ENCODE measurements around the gene HOXD1.

The HOXD1 gene

DNA sequence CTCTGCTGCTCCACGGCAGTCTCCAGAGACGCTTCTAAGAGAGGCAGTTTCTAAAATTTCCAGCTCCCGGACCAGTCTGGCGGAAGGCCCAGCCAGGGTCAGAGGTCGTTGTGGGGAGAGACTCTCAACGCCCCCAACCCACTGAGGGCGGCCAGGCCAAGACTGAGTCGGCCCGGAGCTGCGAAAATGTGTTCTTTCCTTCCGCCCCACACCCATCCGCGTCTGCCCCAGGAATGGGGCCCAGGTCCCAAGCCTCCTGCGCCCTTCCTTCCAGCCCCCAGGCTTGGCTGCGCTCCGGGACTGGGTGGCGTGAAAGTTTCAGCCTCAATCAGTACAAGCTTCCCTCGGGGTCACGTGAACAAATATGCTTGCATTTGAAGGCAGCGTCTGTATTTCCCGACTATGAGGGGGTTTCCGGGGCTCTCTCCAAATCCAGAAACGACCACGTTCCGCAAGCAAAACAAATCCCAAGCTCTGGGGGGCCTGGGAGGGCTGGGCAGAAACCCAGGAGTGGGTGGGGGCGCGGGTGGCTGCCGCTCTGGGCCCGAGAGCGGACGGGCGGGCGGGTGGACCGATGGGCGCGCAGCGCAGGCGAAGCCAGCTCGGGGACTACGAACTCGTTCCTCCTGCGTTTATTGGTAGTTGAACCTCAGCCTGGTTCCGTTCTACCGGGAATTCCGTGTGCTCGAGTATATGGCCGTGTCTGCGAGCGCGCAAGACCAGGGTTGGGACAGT lies 28.1 kb upstream of the HOXD1 start:
- Mint-ChIP-seq H3K9me3 (no peaks in the 10 kb centered on the region), H3K4me1 (peaks cover 73% of the 10 kb centered on the region), H3K4me3 (peak overlapping the region; percentile 84 to 89 (median 88)), H3K27ac (peak overlapping the region; percentile 95 to 99 (median 99)), H3K36me3 (ENCODE audit: low read depth) (peaks cover 18% of the 10 kb centered on the region), H3K27me3 (ENCODE audit: low read depth) (peaks cover 19% of the 10 kb centered on the region)
- TF ChIP-seq, protein P1, sequence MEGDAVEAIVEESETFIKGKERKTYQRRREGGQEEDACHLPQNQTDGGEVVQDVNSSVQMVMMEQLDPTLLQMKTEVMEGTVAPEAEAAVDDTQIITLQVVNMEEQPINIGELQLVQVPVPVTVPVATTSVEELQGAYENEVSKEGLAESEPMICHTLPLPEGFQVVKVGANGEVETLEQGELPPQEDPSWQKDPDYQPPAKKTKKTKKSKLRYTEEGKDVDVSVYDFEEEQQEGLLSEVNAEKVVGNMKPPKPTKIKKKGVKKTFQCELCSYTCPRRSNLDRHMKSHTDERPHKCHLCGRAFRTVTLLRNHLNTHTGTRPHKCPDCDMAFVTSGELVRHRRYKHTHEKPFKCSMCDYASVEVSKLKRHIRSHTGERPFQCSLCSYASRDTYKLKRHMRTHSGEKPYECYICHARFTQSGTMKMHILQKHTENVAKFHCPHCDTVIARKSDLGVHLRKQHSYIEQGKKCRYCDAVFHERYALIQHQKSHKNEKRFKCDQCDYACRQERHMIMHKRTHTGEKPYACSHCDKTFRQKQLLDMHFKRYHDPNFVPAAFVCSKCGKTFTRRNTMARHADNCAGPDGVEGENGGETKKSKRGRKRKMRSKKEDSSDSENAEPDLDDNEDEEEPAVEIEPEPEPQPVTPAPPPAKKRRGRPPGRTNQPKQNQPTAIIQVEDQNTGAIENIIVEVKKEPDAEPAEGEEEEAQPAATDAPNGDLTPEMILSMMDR (IDR thresholded peaks at IDR 0.05; ENCODE audit: unreplicated experiment in 3 of 3) = no peak

DNA sequence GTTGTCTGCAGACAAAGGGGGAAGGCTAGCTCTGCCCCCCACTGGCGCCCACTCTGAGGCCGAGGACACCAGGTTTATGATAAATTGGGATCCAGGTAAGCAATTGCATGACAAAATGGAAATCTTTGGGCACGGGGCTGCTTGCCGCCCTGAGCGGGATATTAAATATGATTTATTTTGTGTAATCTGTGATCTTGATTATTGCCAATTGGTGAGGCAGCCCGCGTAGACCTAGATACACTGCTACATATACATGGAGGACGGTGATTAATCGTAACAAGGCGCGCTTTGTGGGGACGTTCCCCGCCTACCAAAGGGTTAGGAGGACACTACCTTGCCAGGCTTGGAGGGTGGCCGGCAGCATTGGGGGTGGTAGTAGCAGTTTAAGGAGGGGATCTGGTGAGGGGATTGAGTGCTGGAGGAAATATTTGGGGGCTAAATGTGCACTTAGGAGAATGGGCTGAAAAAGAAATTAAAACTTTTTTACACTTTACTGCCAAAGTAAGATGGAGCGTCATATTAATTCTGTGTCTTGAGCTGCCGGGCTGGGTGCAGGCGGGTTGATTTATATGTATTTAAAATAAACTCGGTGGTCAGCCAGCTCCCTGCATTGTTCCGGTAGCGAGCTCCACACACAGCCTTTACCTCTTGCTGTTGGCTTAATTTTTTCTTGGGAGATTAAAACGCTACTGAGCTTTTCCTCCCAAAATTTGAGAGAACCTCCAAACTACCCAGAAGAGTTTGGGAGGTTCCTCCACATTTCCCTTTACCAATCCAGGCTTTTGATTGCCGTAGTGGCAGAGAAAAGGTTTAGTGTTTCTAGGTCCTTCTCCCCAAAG lies 27.3 kb upstream of the HOXD1 start:
- H3K27me3 Mint-ChIP-seq (ENCODE audit: low read depth) = peaks cover 19% of the 10 kb centered on the region
- peak overlapping the region; percentile 95 to 99 (median 99) for H3K27ac Mint-ChIP-seq
- H3K36me3 Mint-ChIP-seq (ENCODE audit: low read depth) = peaks cover 14% of the 10 kb centered on the region
- peak overlapping the region; percentile 84 to 89 (median 88) for H3K4me3 Mint-ChIP-seq
- TF ChIP-seq, protein P1 (IDR thresholded peaks at IDR 0.05; ENCODE audit: unreplicated experiment in 3 of 3) = no peak
- no peaks in the 10 kb centered on the region for H3K9me3 Mint-ChIP-seq
- peaks cover 73% of the 10 kb centered on the region for H3K4me1 Mint-ChIP-seq

DNA sequence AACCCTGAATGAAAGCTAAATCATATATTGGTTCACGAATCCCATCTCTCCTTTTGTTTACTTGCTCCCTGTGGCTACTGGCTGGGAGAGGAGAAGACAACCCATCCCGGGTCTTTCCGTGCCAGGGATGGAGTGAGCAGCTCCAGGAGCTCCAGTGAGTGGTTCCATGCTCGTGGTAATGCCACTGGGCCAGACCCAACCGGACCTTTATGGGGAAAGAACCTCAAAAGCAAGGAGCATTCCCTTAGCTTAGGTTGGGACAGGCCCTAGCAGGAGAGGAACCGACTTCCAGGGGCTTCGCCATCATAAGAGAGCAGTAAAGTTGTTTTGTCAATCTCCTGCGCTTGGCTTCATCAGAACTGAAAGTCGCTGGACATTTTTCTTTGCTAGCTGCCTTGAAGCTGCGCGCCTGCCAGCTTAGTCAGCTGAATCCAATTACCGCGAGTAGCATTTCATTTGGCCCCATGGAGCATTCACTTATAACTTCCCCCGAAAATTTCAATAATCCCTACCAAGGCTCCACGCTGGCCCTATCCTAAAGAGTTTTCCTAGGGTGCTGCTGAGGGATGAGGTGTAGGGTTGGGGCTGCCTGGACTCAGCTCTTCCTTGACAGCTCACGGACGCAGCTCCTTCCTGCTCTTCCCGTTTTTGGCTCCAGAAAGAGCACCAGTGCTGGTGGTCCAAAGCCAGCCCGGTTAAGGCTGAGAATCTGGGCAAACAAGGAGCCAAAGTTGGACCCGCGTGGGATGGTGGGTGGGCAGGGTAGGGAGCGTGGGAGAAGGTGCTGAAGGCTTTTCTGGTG lies 26.4 kb upstream of the HOXD1 start:
- H3K27ac Mint-ChIP-seq = peak overlapping the region; percentile 95 to 99 (median 99)
- H3K4me3 Mint-ChIP-seq = peak overlapping the region; percentile 84 to 89 (median 88)
- peaks cover 22% of the 10 kb centered on the region for H3K27me3 Mint-ChIP-seq (ENCODE audit: low read depth)
- H3K9me3 Mint-ChIP-seq = no peaks in the 10 kb centered on the region
- TF ChIP-seq, protein P1 (IDR thresholded peaks at IDR 0.05; ENCODE audit: unreplicated experiment in 3 of 3) = no peak
- peaks cover 74% of the 10 kb centered on the region for H3K4me1 Mint-ChIP-seq
- peaks cover 17% of the 10 kb centered on the region for H3K36me3 Mint-ChIP-seq (ENCODE audit: low read depth)

DNA sequence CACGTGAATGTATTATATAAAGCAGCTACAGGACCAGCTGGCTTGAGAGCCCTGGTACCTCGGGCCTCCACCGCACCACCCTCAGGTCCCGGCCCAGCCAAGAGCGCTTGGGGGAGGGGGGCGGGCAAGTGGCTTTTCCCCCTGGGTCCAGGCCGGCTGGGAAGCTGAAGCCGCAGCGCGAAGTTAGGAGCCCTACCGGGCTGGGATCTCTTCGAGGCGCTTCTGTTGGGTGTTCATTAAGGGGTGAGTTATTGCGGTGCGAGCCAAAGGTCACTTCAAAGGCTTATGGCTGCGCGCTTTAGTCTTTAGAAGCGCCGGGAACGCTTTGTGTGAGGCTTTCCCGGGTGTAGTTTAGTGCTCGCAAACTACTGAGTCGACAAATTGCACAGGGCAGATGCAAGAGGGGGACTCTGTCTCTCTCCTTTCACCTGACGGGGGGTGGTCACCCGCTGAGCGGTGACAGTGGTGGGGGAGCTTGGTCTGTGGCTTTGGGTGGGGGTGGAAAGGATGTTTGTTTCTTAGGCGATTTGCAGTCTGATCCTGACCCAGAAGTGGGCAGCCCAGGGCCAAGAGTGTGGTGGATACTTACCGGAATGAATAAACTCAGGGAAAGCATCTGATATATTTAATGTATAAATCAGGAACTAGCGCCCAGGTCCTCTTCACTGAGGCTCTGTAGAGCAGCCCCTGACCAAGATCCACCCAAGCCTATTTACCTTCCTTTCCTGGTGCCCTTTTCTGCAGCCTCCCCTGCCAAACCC lies 25.4 kb upstream of the HOXD1 start:
- H3K36me3 Mint-ChIP-seq (ENCODE audit: low read depth) = peaks cover 27% of the 10 kb centered on the region
- peaks cover 77% of the 10 kb centered on the region for H3K4me1 Mint-ChIP-seq
- peak overlapping the region; percentile 95 to 99 (median 99) for H3K27ac Mint-ChIP-seq
- H3K4me3 Mint-ChIP-seq = peak overlapping the region; percentile 83 to 84 (median 84)
- peaks cover 23% of the 10 kb centered on the region for H3K27me3 Mint-ChIP-seq (ENCODE audit: low read depth)
- TF ChIP-seq, protein P1 (IDR thresholded peaks at IDR 0.05; ENCODE audit: unreplicated experiment in 3 of 3) = no peak
- H3K9me3 Mint-ChIP-seq = no peaks in the 10 kb centered on the region

DNA sequence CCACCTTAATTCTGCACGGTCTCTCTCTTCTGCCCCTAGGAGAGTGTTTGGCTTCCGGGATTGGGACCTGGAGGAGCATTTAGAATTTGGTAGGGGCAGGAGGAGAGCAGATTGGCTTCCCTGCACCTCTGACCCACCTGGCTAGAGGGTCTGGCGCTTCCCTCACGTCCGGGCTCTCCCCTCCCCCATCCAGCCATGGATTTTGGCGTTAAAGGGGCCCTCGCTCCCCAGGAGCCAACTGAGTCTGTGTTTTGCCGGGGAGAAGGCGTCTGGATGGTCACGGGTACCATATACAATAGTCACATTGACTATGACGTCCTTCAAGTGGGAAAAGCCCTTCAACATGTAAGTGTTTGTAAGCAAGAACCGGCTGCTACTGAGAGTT lies 24.8 kb upstream of the HOXD1 start:
- Mint-ChIP-seq H3K27me3 (ENCODE audit: low read depth) (peaks cover 19% of the 10 kb centered on the region), H3K4me1 (peaks cover 72% of the 10 kb centered on the region), H3K27ac (peak overlapping the region; percentile 95 to 99 (median 99)), H3K9me3 (no peaks in the 10 kb centered on the region), H3K36me3 (ENCODE audit: low read depth) (peaks cover 27% of the 10 kb centered on the region), H3K4me3 (peak overlapping the region; percentile 83 to 84 (median 84))
- TF ChIP-seq, protein P1 (IDR thresholded peaks at IDR 0.05; ENCODE audit: unreplicated experiment in 3 of 3) = no peak
